Cardiac septum (tissue), 1 donor: ENCODE data around the gene EML3. TPM values are rescaled to one million over a fixed set of nuclear protein-coding genes. Genes with fewer than 3 reads are reported as not detected.
"Not testable (repeated sequence)": the region's sequence is repeated elsewhere in the genome, so short reads cannot be mapped to it uniquely, and the experiment has no call there.

ENCODE experiments used
- DNase-seq: peaks from one replicate; pipeline ENCODE4 v3.0.0-alpha.2; 2020; ENCODE audit warnings: low spot score
- intact Hi-C: fragments of 100-400 bp; cut with DNase I; formaldehyde crosslinking; loops from one replicate; pipeline ENCODE4 v1.14.0; 2022
- total RNA-seq: library from RNA; stranded (reverse); fragmentation: NEBNext Ultra II Directional; extraction: Animal tissue kit (Norgen Biotek cat#: 25700); gene quantifications from one replicate; pipeline ENCODE4 v1.2.1, GENCODE V29; 2021
- donor health status: DM: no; HTN: no; CAD: no.

The EML3 gene
- total RNA-seq, 1 donor from 2014 or later, result 29.6 TPM

DNA sequence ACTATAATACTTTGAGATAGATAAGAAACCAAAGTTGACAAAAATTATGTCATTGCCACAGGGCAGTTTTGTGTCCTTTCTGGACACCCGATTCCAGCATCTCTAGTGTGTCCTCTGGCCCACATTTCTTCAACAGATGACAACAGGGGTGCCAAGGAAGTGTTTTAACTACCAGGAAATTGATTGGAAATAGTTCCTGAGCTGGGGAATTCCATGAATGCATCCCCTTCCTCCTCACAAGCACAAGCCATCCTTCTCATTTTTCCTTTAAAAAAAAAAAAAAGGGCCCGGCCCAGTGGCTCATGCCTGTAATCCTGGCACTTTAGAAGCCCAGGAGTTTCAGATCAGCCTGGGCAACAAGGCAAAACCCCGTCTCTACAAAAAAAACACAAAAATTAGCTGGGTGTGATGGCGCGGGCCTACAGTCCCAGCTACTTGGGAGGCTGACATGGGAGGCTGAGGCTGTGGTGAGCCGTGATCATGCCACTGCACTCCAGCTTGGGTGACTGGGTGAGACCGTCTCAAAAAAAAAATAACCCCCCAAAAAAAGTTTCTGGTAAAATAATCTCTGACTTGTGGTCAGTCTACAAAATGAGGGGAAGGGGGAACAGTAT lies 10.0 kb upstream of the EML3 start:
- no peak for DNase-seq
- intact Hi-C loops, result loop anchor here (2.0 kb wide), 1 partner anchor 24 kb away; the partner anchor contains the start of gene GANAB

DNA sequence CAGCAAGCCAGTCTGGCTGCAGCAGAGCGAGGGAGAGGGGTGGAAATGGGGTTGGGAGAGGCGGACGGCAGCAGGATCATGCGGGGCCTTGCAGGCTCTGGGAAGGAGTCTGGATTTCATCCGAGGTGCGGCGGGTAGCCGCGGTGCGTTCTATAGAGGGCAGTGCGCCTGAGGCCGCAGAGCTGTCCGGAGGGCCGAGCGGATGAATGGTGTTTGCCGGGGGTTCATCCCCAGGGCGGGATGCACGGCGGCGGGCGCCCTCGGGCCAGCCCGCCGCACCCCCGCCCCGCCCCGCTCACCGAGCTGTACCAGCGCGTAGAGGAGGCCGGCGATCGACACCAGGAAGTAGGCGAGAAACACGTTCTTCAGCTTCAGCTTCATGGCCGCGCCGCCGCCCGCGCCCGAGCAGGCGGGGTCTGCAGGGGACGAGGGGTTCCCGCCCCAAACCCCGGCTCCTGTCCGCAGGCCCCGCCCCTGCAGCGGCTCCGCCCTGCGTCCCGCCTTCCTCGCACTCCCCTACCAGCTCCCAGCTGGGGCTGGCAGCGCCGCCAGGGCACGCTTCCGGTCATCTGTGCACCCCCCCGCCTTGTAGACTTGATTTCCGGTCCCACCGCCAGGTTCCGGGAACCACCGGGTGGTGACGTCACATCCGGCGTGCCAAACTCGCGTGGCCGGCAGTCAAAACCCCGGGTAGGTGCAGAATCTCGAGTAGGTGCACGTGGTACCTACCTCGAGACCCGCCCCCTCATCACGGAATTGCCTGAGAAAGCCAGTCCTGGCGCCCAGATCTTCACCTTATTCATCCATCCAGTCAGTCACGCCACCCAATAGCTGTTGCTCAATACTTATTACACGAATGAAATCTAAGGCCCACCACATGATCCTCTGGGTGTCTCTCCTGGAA lies 9.2 kb upstream of the EML3 start, which contains the start of gene B3GAT3:
Gene B3GAT3, minus strand, starts transcription at position 420 of the 904 bp plus-strand sequence. Its CDS starts 39 bp downstream, at position 381.
- DNase-seq, result peak; percentile 98
- intact Hi-C loops, result loop anchor here (2.0 kb wide), 1 partner anchor 25 kb away; the partner anchor contains the start of gene GANAB

DNA sequence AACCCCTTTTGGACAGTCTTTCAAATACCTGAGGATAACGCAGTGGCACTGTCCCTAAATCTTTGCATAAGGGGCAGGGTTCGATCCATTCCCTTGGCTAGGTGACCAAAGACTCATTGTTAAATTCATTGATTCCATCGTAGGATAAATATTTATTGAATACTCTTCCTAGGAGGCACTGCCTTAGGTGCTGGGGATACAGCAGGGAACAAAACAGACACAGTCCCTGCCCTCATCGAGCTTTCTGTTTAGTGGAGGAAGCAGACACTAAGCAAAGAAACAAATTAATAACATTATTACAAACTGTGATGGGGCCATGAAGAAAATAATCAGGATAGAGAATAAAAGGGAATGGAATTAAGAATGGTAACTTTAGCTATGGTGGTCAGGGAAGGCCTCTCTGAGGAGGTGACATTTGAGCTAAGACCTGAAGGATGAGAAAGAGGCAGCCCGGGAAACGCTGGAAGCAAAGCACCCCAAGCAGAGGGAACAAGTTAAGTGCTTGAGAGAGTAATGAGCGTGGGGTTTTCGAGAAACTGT lies 8.5 kb upstream of the EML3 start:
- DNase-seq, result no peak
- intact Hi-C loops, result no loop called here

DNA sequence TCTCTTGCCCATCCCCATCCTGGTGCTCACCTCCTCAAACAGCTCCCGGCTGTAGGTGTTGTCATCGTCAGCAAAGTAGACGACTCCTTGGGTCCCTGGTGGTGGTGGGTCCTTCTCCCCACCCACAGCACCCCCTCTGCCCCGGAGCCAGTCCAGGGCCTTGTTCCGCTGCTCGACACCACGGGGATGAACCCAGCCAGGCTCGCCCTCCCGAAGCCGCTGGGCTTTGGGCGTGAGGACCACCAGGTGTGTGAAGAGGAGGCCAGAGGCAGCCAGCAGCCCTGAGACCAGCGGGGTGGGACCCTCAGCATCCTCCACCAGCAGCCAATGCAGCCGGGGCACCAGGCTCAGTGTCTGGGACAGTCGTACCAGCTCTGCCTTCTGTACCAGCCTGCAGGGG lies 4.4 kb upstream of the EML3 start:
- DNase-seq, result not testable (repeated sequence)

DNA sequence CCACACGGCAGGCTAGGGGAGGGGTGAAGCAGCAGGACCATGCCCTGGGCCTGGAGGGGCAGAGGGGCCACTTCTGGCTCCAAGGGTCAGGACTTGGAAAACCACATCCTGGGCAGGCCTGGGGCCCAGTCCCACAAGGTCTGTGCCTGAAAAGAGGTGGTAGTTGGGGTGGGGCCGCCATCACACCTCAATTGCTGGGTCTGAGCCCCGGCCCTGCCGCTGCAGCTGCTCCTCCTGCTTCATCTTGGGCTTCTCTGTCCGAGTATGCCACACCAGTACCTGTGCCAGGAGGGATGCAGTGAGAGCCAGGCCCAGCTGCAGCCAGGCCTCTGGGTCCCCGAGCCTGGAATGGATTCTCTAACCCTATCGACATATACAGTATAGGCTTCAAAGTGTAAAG lies 2.9 kb upstream of the EML3 start:
- intact Hi-C loops, result no loop called here
- DNase-seq, result no peak

More for the DNA sequence above, 4.4 kb upstream of the EML3 start:
- intact Hi-C loops, result not testable (repeated sequence)

DNA sequence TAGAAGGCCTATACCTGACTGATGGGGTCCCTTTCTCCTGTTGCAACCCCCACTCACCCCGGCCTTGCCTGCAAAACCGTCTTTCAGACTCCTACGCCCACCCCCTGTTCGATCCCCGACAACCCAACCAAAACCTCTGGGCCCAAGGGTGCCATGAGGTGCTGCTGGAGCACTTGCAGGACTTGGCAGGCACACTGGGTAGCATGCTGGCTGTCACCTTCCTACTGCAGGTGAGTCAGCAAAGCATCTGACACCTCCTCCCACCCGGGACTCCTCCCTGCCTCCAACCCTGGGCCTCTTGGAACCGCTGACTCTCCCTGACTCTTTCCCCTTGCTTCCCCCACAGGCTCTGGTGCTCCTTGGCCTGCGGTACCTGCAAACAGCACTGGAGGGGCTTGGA lies 1.7 kb upstream of the EML3 start:
- intact Hi-C loops, result no loop called here
- DNase-seq, result no peak

DNA sequence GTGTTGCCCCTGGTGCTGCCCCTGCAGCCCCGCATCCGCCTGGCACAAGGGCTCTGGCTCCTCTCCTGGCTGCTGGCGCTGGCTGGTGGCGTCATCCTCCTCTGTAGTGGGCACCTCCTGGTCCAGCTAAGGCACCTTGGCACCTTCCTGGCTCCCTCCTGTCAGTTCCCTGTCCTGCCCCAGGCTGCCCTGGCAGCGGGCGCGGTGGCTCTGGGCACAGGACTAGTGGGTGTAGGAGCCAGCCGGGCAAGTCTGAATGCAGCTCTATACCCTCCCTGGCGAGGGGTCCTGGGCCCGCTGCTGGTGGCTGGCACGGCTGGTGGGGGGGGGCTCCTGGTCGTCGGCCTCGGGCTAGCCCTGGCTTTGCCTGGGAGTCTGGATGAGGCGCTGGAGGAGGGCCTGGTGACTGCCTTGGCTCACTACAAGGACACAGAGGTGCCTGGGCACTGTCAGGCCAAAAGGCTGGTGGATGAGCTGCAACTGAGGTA lies 760 bp upstream of the EML3 start:
- DNase-seq, result peak; percentile 79

DNA sequence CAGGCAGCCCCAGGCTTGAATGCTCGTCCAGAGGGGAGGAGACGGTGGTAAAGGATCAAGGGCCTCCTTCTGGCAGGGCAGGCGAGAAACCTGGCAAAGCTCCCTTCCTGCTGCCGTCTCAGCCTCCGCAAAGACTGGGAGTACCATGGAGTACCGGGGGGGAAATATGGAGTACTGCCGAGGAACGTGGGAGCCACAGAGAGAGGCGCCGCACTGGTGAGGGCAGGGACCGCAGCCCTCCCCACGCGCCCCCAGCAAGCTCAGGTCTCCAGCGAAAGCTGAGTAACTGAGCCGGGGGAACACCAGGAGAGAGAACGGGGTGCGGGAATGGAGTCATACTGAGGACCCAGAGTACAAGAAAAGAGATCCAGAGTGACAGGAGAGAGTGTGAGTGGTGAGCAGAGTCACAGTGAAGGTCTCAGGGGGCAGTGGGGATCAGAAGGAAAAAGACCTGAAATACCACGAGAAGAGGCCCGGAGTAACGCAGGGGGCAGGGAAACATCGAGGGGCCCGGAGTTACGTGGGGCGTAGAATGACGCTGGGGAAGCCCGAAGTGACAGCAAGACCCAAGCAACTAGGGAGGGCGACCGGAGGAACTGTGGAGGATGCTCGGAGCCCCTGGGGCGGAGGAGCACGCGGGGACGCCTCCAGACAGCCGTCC lies 740 bp downstream of the EML3 start:
- intact Hi-C loops, result no loop called here
- DNase-seq, result peak; percentile 78

More for the DNA sequence above, 760 bp upstream of the EML3 start:
- intact Hi-C loops, result no loop called here

DNA sequence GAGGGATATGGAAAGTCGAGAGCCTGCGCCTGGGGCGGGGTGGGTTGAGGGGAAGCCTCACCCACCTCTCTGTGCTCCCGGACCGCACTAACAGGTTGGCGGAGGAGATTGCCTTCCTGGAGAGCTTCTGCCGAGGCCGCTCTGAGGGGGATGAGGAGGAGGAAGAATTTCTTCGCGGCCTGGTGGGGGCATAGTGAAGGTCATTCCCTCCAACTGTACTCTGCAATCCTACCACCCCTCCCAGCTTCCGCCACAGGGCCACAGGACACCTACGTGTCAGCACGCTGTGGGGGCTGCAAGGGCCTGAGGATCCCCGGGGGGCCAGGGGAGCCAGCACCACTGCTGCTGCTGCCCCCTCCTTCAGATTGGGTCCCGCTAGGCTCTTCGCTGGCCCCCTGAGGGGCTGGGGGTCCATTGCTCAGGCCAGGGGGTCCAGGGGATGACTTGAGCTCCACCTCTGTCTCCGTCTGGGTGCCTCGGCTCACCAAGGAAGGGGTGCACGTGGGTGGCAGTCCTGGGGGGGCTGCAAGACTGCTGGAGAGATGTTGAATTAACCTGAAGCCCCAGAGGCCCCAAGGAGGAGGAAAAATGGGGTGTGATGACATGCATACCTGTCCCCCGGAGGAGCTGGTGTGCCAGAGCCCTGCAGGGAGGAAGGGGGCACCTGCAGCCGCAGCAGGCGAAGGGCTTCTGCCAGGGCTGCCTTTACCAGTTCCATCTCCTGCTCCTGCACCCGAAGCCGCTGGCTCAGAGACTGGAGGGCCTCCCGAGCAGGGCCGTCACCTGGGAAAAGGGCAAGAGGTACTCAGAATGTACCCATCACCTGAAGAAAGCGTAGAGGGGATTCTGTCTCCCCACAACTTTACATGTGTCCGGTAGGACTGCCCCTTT lies 1.5 kb downstream of the EML3 start:
- intact Hi-C loops, result no loop called here
- no peak for DNase-seq

DNA sequence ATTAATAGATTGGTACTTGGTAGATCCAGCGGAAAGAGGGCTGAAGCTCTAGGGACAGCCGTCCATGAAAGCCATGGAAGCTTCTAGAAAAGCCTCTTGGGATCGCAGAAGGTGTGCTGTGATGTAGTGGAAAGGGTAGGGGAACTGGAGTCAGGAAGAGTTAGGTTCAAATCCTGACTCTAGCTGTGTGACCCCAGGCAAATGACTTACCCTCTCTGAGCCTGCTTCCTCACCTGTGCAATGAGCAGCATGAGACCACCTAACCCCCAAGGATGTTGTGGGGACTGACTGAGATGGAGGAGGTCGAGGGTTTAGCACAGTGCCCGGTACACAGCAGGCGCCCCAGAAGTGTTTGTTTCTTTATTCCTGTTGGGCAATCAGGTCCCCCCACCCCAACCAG lies 2.2 kb downstream of the EML3 start:
- intact Hi-C loops, result no loop called here
- DNase-seq, result no peak

DNA sequence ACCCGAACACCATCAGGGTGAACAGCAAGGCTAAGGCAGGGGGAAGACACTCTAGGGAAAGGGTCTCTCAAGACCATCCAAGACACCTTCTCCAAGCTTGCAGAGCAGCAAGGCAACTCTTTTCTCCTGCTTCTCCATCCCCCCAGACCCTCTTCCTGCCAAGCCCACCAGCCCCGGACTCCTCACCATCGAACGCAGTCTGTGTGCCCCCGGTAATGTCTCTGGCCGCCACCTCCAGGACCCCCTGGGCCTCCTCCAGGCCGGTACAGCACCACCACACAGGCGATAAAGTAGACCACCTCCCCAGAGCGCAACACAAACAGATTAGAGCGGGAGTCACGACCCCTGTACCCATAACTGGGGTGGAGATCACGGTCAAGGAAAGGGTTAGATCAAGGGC lies 3.8 kb downstream of the EML3 start:
- intact Hi-C loops, result no loop called here
- DNase-seq, result no peak

DNA sequence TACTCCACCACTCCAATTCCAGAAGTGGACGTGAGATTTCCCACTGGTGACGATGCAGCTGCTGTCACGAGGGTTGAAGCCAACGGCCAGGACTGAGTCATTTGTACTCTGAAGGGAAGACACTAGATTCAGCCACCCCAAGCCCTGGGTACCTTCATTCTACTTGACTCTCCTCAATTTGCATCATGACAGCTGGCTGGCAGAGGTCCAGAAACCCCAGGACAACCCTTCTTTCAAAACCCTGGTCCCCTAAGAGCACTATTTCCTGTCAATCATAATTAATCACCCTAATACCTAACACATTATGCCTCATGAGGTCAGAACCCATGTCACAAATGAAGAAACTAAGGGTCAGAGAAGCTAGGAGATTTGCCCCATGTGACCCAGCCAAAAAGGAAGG lies 4.9 kb downstream of the EML3 start:
- no peak for DNase-seq
- intact Hi-C loops, result no loop called here

DNA sequence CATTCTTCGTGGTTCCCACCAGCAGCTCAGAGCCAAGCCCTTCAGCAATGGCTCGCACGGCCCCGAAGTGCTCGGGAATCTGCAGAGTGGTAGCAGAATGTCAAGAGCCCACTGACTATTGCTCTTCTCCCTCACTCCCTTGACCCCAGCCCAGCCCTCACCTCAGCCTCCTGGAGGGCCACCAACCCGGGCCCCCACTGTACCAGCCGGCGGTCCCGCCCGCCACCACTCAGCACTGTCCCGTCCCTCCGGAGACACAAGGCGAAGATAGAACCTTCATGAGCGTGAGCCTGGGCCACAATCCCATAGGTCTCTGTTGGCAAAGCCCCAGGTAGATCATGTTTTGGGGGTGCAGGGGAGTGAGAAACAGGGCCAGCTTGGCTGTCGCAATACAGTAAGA lies 6.7 kb downstream of the EML3 start:
- no peak for DNase-seq
- intact Hi-C loops, result no loop called here

DNA sequence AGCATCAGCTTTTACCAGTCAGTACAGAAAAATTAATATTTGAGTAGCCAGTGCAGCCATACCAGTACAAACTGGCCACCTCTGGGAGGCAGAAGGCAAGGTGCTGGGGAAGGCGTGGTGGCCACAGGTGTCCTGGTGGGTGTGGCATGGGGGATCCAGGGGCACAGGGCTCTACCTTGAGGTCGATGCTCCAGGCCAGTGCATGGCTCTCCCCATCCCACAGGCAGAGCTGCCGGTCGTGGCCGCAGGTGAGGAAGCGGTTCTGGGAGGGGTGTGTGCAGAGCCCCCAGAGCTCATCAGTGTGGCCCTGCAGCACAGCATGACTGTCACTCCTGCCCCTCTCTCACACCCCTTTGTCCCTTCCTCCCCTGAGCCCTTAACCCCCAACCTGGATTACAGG lies 7.1 kb downstream of the EML3 start:
- no peak for DNase-seq
- intact Hi-C loops, result no loop called here

DNA sequence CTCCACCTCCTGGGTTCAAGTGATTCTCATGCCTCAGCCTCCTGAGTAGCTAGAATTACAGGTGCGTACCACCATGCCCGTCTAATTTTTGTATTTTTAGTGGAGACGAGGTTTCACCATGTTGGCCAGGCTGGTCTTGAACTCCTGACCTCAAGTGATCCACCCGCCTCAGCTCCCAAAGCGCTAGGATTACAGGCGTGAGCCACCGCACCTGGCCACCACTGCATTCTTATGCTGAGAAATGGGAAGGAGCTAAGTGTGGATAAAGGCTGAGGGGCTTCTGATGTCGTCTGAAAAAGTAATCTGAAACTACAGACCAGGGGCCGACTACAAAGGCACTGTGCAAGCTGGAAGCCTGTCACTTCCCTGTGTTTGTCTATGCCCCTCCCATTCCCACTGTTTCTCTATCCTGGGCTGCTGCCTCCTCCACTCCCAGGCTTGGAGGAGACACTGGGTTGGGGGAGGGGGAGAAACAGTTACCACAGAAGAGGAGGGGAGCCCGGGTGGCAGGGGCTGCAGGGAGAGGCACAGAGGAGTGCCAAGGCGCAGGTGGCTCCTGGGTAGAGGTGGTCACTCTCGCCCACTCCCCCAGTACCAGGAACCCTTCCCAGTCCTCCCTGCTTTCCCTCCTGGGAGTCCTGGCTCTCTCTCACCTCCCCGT lies 8.0 kb downstream of the EML3 start:
- no peak for DNase-seq
- intact Hi-C loops, result no loop called here

DNA sequence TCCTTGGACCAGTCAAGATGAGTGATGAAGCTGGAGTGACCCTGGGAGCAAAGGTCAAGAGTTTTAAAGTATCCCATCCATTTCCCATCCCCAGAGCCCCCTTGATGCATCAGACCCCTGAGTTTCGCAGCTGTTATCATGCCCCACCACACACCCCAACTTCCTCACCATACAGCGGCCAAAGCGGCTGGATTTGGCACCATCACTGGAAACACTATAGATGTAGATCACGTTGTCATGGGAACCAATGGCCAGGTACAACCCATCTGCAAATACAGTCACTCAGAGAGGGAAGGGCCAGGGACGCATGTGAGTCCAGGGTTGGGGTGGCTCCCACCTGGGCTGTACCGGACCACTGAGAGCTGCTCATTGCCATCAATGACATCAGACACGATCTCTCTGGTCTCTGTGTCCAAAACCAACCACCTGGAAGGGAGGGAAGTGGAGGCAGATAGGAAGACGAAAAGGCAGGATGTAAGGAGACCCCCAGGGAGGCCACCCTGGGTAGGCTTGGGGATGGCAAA lies 8.7 kb downstream of the EML3 start:
- intact Hi-C loops, result no loop called here
- no peak for DNase-seq

DNA sequence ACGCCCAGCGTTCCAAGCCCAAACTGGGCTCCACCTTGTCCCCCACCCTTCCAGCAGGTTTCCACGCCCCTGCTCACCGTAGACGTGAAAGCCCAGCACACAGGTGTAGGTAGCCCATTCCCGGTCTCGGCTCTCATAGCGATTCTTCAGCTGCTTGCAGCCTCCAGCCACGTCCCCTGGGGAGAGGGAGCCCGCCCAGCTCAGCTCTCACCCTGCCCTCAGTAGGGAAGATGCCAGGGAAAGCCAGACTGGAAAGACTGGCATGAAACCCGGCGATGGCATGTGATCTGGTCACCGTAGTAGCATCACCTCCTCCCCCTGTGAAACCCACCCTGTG lies 9.5 kb downstream of the EML3 start:
- intact Hi-C loops, result no loop called here
- no peak for DNase-seq
